GM18526 (cell line): ENCODE results near the gene ATP1B3.

Experiments used
- POLR2A ChIP-seq: IDR thresholded peaks from 3 replicates; pipeline ENCODE4 v1.6.1; 2011; ENCODE audit not compliant: insufficient read length; ENCODE audit errors: extremely low read depth

The ATP1B3 gene

DNA sequence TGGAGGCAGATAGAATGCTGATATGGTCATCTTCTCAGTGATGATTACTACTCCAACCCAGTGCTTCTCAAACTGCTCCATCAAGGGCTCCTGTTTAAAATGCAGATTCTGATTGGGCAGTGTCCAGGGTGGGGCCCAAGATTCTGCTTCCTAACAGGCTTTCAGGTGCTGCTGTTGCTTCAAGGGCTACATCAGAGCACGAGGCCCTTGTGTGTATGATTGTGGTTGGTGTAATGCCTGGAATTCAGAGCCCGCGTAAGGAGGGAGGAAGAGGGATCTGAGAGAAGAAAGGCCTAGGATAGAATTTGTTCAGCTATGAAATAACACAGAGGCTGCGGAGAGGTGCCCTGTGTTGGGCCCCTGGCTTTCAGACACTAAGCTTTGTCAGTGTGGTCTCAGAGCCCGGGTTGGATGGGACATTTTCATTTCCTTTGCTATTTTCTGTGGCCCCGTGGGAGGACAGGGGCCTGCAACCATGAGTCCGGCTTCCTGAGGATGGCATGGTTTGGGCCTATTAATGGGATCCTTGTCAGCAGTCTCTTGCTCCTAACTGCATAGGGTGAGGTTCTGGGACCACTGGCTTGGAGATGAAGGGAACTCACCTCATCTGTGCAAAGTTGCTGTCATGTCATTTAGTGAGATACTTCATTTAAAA is 53.0 kb downstream of the ATP1B3 start:
- no peak for TF ChIP-seq POLR2A

DNA sequence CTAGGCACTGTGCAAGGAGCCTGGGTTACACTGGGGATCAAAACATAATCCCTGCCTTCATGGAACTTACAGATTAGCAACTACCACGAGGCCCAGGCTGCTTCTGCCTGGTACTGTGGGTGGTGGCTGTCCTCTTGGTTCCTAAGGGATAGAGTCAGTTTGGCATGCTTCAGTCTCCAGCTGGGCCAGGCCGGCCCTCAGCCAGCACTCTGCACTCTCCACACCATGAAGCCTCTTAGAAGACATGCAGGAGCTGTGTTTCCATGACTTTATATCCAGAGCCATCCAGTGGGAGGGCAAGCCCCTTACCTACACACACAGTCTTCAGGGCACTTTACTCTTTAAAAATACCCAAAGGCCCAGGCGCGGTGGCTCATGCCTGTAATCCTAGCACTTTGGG is 54.4 kb downstream of the ATP1B3 start:
- no peak for TF ChIP-seq POLR2A

DNA sequence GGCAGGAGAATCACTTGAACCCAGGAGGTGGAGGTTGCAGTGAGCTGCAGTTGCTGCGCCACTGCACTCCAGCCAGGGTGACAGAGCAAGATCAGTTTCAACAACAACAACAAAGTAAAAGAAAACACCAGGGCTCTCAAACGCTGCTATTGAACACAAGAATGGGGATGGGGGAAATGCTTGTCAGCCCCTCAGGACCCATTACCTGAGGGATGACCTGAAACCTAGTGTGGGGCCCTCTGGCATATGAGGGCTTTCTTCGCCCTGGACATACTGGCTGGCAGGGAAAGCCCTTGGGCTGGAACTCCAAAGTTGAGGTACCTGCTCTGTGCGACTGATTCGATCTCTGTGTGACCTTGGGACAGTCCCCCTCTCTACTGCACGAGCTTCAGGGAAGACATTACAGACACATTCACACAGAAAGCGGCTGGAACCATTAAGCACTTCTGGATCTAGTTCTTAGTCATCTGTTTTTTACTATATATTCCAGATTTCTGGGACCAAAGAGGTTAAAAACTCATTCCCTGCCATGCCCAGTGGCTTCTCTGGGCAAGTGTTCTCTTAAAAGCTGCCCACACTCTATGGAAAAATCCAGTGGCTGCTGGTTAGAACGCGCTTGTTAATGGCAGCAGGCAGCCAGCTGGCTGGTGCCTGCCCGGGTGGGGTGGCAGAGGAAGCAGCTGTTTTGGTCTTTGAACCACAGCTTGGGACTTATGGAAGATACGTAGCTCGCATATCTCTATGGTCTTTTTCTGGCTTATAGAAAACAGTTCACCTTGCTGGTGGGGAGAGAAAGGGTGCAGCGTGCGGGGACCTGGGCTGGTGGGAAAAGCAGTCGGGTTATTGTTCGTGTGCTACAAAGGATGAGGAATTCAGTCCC is 57.2 kb downstream of the ATP1B3 start:
- TF ChIP-seq POLR2A: no peak

DNA sequence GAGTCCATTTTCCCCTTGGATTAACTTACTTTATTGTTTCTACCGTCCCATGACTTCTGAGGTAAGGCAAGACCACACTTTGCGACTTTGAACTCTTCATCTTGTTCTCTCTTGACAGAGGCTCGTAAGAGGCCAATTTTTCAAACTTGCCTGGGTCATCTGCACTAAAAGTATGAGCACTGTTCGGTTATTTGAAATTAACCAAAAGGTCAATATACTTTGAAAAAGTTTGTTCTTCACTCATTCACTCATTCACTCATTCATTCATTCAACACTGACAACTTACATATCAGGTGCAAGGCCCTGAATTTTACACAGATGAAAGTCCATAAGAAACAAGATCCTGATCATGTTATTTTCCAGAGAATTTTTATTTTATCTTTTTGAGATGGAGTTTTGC is 57.9 kb downstream of the ATP1B3 start:
- no peak for TF ChIP-seq POLR2A

DNA sequence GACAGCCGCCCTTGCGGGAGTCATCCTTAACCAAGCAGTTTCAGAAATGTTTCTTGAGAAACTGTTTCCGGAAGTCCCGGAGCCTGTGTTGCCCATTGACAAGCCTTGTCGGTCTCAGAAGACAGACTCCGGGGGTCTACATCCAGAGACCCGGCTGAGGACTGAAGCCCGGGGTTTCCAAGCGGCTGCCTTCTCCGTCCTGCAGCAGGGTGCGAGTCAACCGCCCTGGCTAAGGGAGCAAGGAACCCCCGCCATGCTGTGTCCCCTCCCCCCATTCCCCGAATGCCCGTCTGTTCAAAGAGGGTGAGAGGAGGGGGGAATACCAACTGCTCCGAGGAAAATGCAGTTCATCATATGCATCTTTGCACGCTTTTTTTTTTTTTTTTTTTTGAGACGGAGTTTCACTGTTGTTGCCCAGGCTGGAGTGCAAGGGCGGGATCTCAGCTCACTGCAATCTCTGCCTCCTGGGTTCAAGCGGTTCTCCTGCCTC is 61.6 kb downstream of the ATP1B3 start:
- TF ChIP-seq POLR2A: no peak

DNA sequence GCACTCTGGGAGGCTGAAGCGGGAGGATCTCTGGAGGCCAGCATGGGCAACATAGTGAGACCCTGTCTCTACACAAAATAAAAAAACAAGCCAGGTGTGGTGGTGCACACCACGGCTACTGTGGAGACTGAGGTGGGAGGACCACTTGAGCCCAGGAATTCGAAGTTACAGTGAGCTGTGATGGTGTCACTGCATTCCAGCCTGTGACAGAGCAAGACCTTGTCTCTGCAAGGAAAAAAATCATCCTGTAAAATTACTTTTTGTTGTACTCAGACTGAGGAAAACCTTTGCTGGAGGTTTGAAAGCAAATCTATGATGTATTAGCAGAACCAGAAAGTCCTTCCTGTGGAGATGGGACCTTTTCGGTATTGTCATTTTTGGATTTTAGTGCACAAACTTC is 63.3 kb downstream of the ATP1B3 start:
- no peak for TF ChIP-seq POLR2A

DNA sequence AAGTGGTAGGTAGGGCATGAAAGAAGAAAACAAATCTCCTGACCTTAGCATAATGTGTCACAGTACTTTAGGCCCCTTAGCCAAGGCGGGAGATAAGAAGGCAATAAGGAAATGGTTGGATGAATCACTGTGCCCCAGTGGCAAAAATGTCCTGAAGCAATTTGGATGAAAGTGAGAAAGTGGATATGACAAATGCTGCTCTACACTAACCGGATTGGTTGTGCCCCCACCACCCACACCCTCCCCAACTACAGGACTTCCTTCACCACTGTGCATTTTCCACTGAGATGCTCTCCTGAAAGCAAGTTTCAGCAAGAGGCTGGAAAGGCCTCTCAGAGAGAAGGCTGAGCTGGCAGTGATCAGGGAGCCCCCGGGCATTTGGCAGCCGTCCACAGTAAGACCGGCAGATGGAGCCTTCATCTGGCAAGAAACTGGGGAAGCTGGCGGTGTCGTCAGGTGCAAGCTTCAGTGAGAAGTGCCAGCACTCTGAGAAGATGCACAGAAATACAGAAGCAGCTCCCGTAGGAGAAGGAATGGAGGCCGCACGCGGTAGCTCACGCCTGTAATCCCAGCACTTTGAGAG is 63.8 kb downstream of the ATP1B3 start:
- no peak for TF ChIP-seq POLR2A

DNA sequence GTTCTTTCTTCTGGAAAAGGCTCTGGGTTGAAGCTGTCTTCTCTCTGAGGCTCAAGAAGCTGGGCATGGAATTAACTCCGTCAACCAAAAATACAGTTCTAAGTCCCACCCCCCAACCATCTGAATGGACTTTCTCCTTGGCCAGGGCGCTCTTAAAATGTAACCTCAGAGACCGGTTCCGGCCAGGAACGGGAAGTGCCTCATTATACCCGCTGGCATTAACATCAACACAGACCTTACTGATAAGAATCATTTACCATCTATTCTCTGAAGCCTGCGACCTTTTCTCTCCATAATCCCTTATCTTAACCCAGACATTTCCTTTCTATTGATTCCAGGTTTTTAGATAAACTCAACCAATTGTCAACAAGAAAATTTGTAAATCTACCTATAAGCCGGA is 64.7 kb downstream of the ATP1B3 start:
- no peak for TF ChIP-seq POLR2A

DNA sequence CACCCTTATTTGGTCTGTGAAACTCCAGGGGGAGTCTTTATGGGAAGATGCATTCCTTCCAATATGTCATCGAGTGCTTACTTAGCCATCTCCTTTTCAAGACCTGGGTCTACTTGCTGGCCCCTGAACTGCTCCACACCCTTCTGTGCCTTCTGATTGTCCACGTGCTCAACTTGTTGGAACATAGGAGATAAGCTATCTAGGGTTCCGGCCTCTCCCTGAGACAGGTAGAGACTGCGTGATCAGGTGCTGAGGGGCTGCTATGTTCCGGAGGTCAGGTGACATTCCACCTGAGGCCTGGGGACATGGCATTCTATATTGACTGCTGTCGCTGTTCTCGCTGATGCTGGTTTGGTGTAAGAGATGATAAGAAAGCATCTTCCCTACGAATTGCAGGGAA is 65.6 kb downstream of the ATP1B3 start:
- TF ChIP-seq POLR2A: no peak

DNA sequence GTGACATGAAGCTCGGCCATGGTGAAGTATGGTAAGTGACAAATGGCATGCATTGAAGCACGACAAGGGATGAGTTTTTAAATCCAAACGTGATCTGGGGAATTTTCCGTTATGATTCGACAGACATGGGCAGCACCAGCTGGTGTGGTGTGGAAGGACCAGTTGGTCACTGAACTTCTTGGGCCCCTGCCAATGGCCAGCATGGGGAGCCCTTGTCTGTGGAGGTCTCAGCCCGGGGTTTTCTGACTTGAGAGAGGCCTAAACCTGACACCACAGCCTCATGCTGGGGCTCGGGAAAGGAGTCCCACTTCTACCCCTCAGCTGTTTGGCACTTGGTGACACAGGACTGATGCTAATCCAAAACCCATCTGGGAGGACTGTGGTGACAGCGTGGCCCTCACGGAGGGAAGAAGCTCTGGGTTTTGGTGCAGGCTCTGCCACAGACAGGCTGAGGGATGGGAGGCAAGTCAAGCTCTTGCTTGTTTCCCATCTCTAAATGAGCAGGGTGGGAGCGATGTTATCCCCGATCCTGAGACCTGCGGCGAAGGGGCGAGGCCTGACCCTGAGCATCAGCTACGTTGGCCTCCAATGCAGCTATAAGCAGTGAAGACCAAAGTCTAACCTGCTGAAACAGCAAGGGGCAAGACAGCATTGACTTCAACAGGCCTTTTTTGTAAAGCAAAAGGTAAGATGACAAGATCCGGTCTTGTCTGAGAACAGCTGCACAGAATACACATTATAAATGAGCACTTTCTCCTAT is 69.5 kb downstream of the ATP1B3 start:
- TF ChIP-seq POLR2A: no peak

DNA sequence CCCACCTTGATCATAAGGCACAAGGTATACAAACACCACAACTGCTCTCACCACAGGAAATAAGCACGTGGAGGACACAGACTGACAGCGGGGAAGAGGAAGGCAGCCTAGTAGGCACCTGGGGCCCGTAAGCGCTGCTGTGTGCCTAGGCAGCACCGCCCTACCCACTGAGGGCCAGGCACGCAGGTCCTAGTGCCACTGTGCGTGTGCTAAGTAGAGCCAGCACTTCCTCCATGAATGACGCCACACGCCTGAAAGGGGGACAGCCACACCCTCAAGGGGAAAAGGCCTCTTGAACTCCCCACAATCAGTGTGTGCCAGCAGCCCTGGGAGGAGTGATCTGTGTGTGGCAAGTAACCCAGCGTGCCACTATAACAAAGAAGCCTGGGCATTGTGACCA is 73.0 kb downstream of the ATP1B3 start:
- TF ChIP-seq POLR2A: no peak

DNA sequence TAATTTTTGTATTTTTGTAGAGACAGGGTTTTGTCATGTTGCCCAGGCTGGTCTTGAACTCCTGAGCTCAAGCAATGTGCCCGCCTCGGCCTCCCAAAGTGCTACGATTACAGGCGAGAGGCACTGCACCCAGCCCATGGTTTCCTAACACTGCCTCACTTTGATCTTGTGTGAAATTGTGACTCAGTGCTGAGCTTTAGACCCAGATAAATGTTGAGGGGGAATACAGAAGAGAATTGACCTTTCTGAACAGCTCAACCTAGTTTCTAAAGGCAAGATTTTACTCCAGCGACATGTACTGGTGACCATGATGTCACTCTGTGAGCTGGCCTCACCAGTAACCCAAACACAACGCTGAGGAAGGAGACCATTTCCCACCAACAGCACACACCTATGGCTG is 73.5 kb downstream of the ATP1B3 start:
- TF ChIP-seq POLR2A: no peak

DNA sequence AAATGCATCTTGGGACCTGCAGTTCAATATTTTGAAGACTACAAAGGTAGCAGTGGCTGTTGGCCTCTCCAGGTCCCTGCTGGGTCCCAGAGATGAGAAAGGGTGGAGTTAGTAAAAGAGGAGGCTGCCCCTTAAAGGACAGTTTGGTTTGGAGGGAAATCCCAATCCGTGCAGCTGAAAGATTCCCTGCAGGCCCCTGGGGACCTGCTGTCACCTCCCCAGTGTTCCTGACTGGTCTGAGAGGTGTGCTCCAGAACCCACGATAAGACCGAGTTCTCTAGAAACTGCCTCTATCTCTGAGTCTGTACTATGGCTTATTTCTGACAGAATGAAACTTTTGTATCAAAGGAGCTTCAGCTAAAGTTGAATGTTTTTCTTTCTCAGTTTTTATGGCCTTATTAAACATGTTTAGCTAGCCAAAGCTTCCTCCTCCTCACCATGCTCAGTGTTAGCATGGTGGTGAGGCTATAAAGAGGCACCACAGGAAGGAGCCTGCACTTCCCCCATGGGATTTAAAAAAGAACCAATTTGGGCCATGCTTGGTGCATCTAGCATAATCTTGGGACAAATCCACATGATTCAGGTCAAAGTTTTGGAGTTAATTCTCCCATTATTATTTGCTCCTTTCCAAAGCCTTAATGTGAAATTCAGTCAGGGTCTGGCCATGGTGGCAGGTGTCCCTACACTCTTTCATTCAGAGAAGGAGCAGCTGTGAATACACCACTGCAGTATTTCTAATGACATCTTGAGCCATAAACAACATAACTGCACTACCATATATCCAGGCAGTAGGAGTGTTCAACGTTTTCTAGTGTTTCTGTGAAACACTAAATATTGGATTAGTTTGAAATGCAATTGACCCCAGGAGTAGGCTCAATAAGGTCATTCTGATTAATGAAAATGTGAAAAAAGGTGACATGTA is 74.4 kb downstream of the ATP1B3 start:
- TF ChIP-seq POLR2A: no peak

DNA sequence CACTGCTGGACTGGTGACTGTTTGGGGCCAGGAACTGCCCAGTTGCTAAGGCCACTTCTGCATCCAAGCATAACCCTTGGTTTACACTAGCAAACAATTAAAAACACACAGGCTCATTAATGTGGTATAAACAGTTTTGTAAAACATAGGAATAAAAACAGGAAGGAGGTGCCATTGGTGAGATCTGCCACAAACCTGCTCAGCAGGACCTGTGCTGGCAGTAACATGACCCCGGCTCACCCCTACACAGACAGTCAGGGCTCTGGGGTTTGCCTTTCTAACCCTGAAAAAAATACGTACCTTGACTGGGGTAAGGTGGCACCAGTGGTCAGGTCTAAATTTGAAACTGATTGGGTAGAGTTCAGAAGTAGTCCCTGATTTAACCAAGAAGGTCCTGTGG is 76.2 kb downstream of the ATP1B3 start:
- TF ChIP-seq POLR2A: no peak

DNA sequence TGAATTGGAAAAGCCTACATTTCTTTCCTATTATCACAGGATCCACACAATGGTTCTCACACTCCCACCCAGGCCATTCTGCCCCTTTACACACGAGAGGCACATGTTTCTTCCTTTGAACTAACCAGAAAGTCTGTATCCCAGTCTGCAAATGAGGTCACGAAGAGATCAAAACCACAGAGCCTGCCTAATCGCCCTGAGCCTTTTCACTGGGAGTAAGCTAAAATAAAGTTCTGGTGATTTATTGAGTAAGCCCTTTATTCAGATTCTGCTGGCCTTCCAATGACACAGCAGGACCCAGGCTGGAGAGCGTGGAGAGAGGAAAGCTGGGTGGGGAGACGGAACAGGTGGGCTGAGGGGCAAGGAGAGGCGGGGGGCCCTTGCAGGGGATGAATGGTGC is 78.7 kb downstream of the ATP1B3 start:
- TF ChIP-seq POLR2A: no peak
